ENCODE results near the gene PTPN3.
"Not testable (repeated sequence)": the region's sequence is repeated elsewhere in the genome, so short reads cannot be mapped to it uniquely, and the experiment has no call there.

Gene PTPN3

GRCh38 chr9:109536859-109537258 is 38.8 kb upstream of the PTPN3 start:
- Histone ChIP-seq H3K36me3 (ENCODE audit: insufficient read depth) (no peaks in the 10 kb centered on the region), H3K79me2 (ENCODE audit: insufficient read depth, low read depth) (no peaks in the 10 kb centered on the region), H3K9ac (no peak overlapping the region), H3K4me3 (IDR thresholded peaks at IDR 0.05; ENCODE audit: insufficient read depth, low read depth, low read length) (no peak overlapping the region), H3K4me2 (no peak overlapping the region), H4K20me1 (ENCODE audit: insufficient read depth) (no peaks in the 10 kb centered on the region), H3K27me3 (ENCODE audit: insufficient read depth, low read depth) (no peaks in the 10 kb centered on the region), H3K27ac (no peak overlapping the region), H3K4me1 (ENCODE audit: low read depth, poor library complexity, severe bottlenecking) (no peaks in the 10 kb centered on the region), H2AFZ (ENCODE audit: low read depth) (no peak overlapping the region)
- TF ChIP-seq, protein P1, sequence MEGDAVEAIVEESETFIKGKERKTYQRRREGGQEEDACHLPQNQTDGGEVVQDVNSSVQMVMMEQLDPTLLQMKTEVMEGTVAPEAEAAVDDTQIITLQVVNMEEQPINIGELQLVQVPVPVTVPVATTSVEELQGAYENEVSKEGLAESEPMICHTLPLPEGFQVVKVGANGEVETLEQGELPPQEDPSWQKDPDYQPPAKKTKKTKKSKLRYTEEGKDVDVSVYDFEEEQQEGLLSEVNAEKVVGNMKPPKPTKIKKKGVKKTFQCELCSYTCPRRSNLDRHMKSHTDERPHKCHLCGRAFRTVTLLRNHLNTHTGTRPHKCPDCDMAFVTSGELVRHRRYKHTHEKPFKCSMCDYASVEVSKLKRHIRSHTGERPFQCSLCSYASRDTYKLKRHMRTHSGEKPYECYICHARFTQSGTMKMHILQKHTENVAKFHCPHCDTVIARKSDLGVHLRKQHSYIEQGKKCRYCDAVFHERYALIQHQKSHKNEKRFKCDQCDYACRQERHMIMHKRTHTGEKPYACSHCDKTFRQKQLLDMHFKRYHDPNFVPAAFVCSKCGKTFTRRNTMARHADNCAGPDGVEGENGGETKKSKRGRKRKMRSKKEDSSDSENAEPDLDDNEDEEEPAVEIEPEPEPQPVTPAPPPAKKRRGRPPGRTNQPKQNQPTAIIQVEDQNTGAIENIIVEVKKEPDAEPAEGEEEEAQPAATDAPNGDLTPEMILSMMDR (conservative IDR thresholded peaks at IDR 0.05; ENCODE audit: low read depth, low read length) = no peak

DNA sequence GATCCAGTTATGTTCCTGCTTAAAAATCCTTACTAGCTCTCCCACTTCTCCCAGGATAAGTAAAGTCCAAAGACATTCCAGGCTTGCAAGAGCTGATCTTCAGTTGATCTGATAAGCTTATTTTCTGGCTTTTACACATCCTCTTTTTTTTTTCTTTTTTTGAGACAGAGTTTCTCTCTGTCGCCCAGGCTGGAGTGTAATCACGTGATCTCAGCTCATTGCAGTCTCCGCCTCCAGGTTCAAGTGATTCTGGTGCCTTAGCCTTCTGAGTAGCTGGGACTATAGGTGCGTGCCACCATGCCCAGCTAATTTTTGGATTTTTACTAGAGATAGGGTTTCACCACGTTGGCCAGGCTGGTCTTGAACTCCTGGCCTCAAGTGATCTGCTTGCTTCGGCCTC is 37.3 kb upstream of the PTPN3 start:
- Histone ChIP-seq H4K20me1 (ENCODE audit: insufficient read depth) (no peaks in the 10 kb centered on the region), H2AFZ (ENCODE audit: low read depth) (no peak overlapping the region), H3K9ac (no peak overlapping the region), H3K27me3 (ENCODE audit: insufficient read depth, low read depth) (no peaks in the 10 kb centered on the region), H3K27ac (no peak overlapping the region), H3K4me3 (IDR thresholded peaks at IDR 0.05; ENCODE audit: insufficient read depth, low read depth, low read length) (no peak overlapping the region), H3K79me2 (ENCODE audit: insufficient read depth, low read depth) (no peaks in the 10 kb centered on the region), H3K36me3 (ENCODE audit: insufficient read depth) (no peaks in the 10 kb centered on the region), H3K4me2 (no peak overlapping the region), H3K4me1 (ENCODE audit: low read depth, poor library complexity, severe bottlenecking) (no peaks in the 10 kb centered on the region)
- TF ChIP-seq, protein P1 (conservative IDR thresholded peaks at IDR 0.05; ENCODE audit: low read depth, low read length) = no peak

DNA sequence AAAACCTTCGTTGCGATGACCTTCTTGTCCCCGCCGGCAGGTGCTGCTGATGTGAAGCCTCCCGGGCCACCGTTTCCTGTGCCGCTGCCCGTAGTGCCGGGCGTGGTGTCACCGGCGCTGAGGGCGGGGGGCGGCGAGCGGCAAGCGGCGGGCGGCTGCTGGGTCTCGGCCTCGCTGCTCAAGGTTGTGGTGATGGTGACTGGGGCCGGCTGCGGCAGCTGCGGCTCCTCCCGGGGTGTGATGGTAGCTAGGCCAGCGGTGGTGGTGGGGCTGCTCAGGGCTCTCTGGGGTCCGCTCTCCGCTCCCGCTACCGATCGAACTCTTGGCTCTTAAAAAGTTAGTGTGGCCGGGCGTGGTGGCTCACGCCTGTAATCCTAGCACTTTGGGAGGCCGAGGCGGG is 36.0 kb upstream of the PTPN3 start:
- Histone ChIP-seq H3K4me1 (ENCODE audit: low read depth, poor library complexity, severe bottlenecking) (no peaks in the 10 kb centered on the region), H3K4me2 (no peak overlapping the region), H2AFZ (ENCODE audit: low read depth) (no peak overlapping the region), H3K9ac (no peak overlapping the region), H3K36me3 (ENCODE audit: insufficient read depth) (no peaks in the 10 kb centered on the region), H3K4me3 (IDR thresholded peaks at IDR 0.05; ENCODE audit: insufficient read depth, low read depth, low read length) (no peak overlapping the region), H3K27me3 (ENCODE audit: insufficient read depth, low read depth) (no peaks in the 10 kb centered on the region), H4K20me1 (ENCODE audit: insufficient read depth) (no peaks in the 10 kb centered on the region), H3K79me2 (ENCODE audit: insufficient read depth, low read depth) (no peaks in the 10 kb centered on the region), H3K27ac (no peak overlapping the region)
- TF ChIP-seq, protein P1 (conservative IDR thresholded peaks at IDR 0.05; ENCODE audit: low read depth, low read length) = no peak

DNA sequence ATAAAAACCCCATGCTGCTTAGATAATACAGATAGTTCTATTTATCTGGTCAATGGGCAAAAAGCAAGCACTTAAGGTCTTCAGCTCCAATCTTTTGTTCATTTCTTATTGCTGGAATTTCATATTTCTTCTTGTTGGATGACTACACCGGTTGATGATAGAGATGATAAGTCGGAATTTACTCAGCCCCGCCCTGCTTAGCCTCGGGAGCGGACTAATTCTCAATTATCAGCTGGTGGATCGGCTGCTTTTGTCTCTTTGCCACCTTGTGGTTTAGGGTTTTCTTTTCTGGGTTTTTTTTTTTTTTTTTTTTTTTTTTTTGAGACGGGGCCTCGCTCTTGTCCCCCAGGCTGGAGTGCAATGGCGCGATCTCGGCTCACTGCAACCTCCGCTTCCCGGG is 34.5 kb upstream of the PTPN3 start:
- not testable (repeated sequence) for H3K4me1 ChIP-seq (ENCODE audit: low read depth, poor library complexity, severe bottlenecking); H2AFZ ChIP-seq (ENCODE audit: low read depth); H3K27me3 ChIP-seq (ENCODE audit: insufficient read depth, low read depth); H3K27ac ChIP-seq; H4K20me1 ChIP-seq (ENCODE audit: insufficient read depth); H3K36me3 ChIP-seq (ENCODE audit: insufficient read depth); H3K79me2 ChIP-seq (ENCODE audit: insufficient read depth, low read depth); H3K4me3 ChIP-seq (IDR thresholded peaks at IDR 0.05; ENCODE audit: insufficient read depth, low read depth, low read length); H3K9ac ChIP-seq; H3K4me2 ChIP-seq

DNA sequence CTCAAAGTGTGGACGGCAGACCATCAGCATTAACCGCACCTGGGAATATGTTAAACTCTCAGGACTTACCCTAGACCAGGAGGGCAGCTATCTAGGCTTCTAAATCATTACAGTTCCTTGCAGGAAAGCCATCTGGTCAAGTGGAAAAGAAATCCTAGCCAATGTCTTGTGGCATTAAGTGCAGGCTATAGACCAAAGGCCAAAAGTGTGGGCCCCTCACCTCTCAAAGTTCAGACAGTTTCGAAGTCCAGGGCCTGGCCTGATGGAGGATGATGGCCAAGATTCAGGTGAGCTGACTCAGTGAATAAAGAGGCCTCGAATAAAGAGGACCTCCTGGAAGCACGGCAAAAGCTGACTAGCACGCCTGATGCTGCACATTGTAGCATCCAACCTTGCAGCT is 24.0 kb upstream of the PTPN3 start:
- no peak overlapping the region for H2AFZ ChIP-seq (ENCODE audit: low read depth)
- no peak overlapping the region for H3K27ac ChIP-seq
- H3K4me3 ChIP-seq (IDR thresholded peaks at IDR 0.05; ENCODE audit: insufficient read depth, low read depth, low read length) = no peak overlapping the region
- H4K20me1 ChIP-seq (ENCODE audit: insufficient read depth) = no peaks in the 10 kb centered on the region
- TF ChIP-seq, protein P1 (conservative IDR thresholded peaks at IDR 0.05; ENCODE audit: low read depth, low read length) = no peak
- no peaks in the 10 kb centered on the region for H3K79me2 ChIP-seq (ENCODE audit: insufficient read depth, low read depth)
- no peaks in the 10 kb centered on the region for H3K27me3 ChIP-seq (ENCODE audit: insufficient read depth, low read depth)
- H3K9ac ChIP-seq = no peak overlapping the region
- H3K4me2 ChIP-seq = no peak overlapping the region
- H3K4me1 ChIP-seq (ENCODE audit: low read depth, poor library complexity, severe bottlenecking) = no peaks in the 10 kb centered on the region
- no peaks in the 10 kb centered on the region for H3K36me3 ChIP-seq (ENCODE audit: insufficient read depth)
